ENCODE data around the gene KCNQ1OT1. TPM values are rescaled to one million over a fixed set of nuclear protein-coding genes. Genes with fewer than 3 reads are reported as not detected.
A peak's percentile ranks its signal among the peaks of the same experiment; 100 is the strongest.

KCNQ1OT1 gene
- total RNA-seq, 1 donor from 2014 or later, result 3.4 TPM

DNA sequence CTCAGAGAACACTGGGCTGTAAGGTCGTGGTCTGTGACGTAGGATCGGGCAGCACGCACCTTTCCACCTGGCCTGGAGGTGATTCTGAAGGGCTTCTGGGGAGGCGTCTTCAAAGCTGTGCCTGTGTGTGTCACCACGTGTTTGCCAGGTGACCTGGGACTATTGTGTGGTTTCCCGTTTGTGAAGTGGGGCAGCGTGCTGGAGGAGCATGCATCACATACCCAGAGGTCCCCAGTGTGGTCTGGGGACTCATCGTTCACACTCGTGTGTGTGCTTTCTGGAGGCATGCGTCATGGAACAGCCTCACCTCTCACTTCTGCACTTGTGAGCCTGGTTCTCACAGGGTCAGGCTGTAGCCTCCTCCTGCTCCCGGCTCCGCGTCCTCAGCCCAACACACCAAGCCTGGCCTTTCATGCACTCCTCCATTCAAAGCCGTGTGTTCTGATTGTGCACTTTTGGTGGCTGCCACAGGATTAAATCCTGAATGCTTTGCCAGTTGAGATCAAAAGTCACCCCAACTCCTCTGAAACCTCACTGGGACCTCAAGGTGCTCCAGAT lies 106.3 kb downstream of the KCNQ1OT1 start:
- H3K27me3 ChIP-seq, result no peaks in the 10 kb centered on the region
- DNase-seq (ENCODE audit: extremely low spot score in 2 of 2), result no peak
- intact Hi-C loops (cut with DNase I), result no loop called here
- H3K4me1 ChIP-seq, result no peaks in the 10 kb centered on the region
- H3K36me3 ChIP-seq, result no peaks in the 10 kb centered on the region
- TF ChIP-seq POLR2A (IDR thresholded peaks at IDR 0.05) (no peak), POLR2AphosphoS5 (IDR thresholded peaks at IDR 0.05; ENCODE audit: insufficient read depth in 1 of 2, low read depth in 1 of 2) (no peak)
- TF ChIP-seq, protein P1, sequence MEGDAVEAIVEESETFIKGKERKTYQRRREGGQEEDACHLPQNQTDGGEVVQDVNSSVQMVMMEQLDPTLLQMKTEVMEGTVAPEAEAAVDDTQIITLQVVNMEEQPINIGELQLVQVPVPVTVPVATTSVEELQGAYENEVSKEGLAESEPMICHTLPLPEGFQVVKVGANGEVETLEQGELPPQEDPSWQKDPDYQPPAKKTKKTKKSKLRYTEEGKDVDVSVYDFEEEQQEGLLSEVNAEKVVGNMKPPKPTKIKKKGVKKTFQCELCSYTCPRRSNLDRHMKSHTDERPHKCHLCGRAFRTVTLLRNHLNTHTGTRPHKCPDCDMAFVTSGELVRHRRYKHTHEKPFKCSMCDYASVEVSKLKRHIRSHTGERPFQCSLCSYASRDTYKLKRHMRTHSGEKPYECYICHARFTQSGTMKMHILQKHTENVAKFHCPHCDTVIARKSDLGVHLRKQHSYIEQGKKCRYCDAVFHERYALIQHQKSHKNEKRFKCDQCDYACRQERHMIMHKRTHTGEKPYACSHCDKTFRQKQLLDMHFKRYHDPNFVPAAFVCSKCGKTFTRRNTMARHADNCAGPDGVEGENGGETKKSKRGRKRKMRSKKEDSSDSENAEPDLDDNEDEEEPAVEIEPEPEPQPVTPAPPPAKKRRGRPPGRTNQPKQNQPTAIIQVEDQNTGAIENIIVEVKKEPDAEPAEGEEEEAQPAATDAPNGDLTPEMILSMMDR (IDR thresholded peaks at IDR 0.05), result no peak
- H3K27ac ChIP-seq, result no peak overlapping the region
- no peaks in the 10 kb centered on the region for H3K9me3 ChIP-seq
- H3K4me3 ChIP-seq, result no peak overlapping the region

DNA sequence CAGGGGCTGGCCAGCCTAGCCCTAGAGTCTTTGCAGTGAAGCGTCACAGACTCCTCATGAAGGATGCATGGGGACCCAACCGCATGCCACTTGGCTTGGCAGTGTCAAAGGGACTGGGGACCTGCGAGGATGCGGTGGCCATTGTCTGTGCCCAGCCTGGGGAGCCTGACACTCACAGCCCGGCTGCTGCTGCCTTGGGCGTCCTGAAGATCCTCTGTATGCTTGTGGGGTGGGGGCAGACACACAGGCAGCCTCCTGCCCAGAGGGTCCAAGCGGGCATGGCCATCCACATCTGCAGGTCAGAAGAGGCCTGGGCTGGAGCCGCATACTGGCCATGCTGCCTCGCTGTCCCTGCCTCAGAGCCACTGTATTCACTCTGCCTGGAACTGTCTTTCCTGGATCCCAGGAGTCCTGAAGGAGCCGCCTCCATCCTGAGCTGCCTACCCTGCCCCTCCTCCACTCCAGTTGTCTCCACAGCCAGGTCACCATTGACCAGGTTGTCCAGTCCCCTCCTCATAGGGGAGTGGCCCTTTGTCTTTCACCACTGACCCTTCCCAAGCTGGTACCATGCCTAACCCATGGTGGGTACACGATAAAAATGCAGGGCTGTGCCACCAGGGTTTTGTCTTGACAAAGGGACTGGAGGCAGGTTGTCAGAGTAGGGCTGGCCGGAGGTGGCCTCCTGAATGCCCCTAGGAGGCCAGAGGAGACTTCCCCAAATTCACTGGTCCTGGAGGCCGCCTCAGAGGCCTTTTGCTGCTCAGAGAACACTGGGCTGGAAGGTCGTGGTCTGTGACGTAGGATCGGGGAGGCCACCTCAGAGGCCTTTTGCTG lies 107.0 kb downstream of the KCNQ1OT1 start:
- no peaks in the 10 kb centered on the region for H3K27me3 ChIP-seq
- H3K36me3 ChIP-seq, result no peaks in the 10 kb centered on the region

DNA sequence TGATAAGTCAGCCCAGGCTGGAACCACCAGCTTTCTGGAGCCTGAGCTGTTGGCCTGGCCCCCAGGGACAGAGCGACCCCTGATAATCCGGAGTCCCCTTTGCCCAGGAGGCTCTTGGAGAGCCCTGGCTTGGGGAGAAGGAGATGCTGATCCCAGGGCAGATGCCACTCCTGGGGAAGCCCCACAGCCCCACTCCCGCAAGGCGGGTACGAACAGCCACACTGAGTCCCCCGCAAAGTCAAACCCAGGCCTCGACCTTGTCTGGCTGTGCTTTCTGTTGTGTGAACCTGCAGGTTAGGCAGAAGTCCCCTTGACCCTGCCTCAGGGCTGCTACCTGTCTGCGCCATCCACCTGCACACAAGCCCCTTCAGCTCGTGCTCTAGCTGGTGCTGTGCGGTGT lies 108.0 kb downstream of the KCNQ1OT1 start:
- intact Hi-C loops (cut with DNase I), result no loop called here
- Histone ChIP-seq H3K27ac (no peak overlapping the region), H3K4me1 (no peaks in the 10 kb centered on the region), H3K4me3 (no peak overlapping the region), H3K9me3 (no peaks in the 10 kb centered on the region), H3K27me3 (no peaks in the 10 kb centered on the region), H3K36me3 (no peaks in the 10 kb centered on the region)
- TF ChIP-seq, protein P1 (IDR thresholded peaks at IDR 0.05), result no peak
- no peak for TF ChIP-seq POLR2AphosphoS5 (IDR thresholded peaks at IDR 0.05; ENCODE audit: insufficient read depth in 1 of 2, low read depth in 1 of 2)
- TF ChIP-seq POLR2A (IDR thresholded peaks at IDR 0.05), result no peak
- no peak for DNase-seq (ENCODE audit: extremely low spot score in 2 of 2)

More for the DNA sequence above, 107.0 kb downstream of the KCNQ1OT1 start:
- no peaks in the 10 kb centered on the region for H3K4me1 ChIP-seq
- peak in 1 of 2 donors; percentile 71 for DNase-seq (ENCODE audit: extremely low spot score in 2 of 2)
- no peak overlapping the region for H3K4me3 ChIP-seq
- H3K9me3 ChIP-seq, result no peaks in the 10 kb centered on the region
- no peak overlapping the region for H3K27ac ChIP-seq
- TF ChIP-seq, protein P1 (IDR thresholded peaks at IDR 0.05), result no peak
- intact Hi-C loops (cut with DNase I), result no loop called here

DNA sequence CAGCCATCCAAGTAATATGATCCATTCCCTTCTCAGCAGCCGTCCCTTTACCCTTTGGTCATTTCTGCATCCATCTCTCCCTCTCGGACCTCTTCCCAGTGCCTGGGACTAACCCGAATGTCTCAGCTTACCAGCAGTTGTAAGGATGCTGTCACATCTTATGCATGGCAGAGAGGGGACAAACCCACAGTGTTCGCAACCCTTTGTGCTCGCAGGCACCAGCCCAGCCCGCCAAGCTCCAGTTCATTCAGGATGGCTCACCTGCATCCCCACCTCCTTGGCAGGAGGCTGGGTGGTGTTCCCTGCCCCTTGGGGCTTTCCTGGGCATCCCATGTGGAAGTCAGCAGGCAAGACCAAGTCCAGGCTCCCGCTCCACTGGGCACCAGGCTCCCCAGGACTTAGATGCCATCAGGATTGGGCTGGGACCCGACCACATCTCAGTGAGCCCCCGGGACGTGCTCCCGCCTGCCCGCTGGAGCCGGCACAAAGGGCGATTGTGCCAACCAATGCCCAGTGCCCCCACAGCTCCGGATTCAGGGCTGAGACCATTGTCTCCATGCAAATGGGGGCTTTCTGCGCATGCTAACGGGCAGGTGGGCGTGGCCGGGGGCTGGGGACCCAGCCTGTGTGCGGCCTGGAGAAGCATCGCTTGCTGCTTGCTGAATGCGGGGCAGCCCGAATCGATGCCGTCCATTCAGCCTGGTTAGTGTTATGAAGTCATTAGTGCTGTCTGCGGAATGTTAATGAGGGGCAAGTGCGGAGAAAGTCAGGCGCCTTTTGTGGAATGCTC lies 108.6 kb downstream of the KCNQ1OT1 start:
- peak; percentile 81 to 93 for DNase-seq (ENCODE audit: extremely low spot score in 2 of 2)
- H3K9me3 ChIP-seq, result no peaks in the 10 kb centered on the region
- H3K36me3 ChIP-seq, result no peaks in the 10 kb centered on the region
- no peak overlapping the region for H3K27ac ChIP-seq
- H3K27me3 ChIP-seq, result no peaks in the 10 kb centered on the region
- TF ChIP-seq, protein P1 (IDR thresholded peaks at IDR 0.05), result no peak
- TF ChIP-seq POLR2A (IDR thresholded peaks at IDR 0.05) (no peak), POLR2AphosphoS5 (IDR thresholded peaks at IDR 0.05; ENCODE audit: insufficient read depth in 1 of 2, low read depth in 1 of 2) (no peak)
- H3K4me3 ChIP-seq, result no peak overlapping the region
- intact Hi-C loops (cut with DNase I), result no loop called here
- no peaks in the 10 kb centered on the region for H3K4me1 ChIP-seq
